ENCODE measurements around the gene NFATC1. TPM values are rescaled to one million over a fixed set of nuclear protein-coding genes. Genes with fewer than 3 reads are reported as not detected.

NFATC1 gene
- total RNA-seq, 4 donors from 2014 or later = 14.0 to 22.4 (median 15.0) TPM

DNA sequence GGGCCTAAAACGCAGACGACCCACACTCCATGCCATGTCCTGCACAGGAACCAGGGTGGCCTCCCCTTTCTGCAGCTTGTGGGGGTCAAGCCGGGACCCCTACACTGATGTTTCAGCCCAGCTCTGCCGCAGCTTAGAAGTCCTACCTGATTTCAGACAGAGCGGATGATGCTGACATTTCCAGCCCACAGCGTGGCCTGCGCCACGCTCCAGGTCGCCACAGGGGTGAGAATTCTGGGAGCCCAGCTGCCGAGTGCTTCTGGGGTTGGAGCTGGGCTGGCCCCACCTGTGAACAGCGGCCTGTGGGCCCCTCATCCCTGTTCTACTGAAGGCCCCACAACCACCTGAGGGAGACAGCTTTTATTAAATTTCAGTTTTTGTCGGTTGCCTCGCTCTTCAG lies 77.2 kb downstream of the NFATC1 start:
- H3K4me3 ChIP-seq (ENCODE audit: low read depth, poor library complexity, severe bottlenecking) = no peak overlapping the region
- DNase-seq (ENCODE audit: low spot score in 2 of 2) = no peak
- TF ChIP-seq POLR2A (IDR thresholded peaks at IDR 0.05) = no peak
- TF ChIP-seq CTCF (IDR thresholded peaks at IDR 0.05) = no peak
- intact Hi-C loops (cut with DNase I; ENCODE audit: low total_unique reads) = no loop called here
- WGBS, 2 donors = 95 to 100% methylated on average over 7 to 13 of the region's 13 CpGs

DNA sequence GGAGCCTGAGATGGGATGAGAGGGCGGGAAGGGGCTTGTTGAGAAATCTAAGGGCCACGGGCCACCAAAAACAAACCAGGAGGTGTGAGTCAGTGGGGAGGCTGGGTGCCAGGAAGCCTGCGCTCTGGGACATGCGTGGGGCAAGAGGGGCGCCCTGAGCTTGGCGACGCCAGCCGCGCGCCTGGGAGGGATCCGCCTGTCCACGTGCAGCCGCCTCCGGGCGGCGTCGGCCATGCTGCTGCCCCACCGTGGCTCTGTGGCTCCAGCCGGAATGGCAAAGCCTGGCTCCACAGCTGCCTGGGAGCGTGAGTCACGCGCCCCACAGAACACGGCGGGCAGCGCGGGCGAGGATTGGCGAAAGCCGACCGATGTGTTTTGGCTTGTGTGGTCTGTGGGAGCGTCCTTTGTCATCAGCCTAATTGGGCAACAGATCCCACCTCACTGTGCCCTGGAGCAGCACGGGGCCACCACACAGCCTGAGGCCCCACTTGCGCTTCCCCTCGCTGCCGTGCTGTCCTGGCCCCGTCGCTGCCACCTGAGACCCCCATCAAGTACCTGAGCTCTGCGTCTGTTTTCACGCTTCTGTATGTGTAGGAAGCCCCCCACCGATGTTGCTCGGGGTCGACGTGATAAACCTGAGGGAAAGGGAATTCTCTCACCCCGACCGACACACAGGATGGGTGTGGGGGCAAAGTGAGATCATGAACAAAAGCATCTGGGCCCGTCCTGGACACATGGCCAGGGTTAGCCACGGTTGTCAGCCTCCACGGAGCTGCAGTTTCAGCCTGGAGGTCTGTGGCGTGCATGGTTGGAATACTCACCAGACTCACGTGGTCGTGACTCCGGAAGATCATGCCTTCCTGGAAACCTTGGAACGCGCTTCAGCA lies 80.5 kb downstream of the NFATC1 start:
- DNase-seq (ENCODE audit: low spot score in 2 of 2) = no peak
- no peak overlapping the region for H3K4me3 ChIP-seq (ENCODE audit: low read depth, poor library complexity, severe bottlenecking)
- intact Hi-C loops (cut with DNase I; ENCODE audit: low total_unique reads) = no loop called here
- no peak for TF ChIP-seq CTCF (IDR thresholded peaks at IDR 0.05)
- no peak for TF ChIP-seq POLR2A (IDR thresholded peaks at IDR 0.05)
- WGBS, 2 donors = 81 to 82% methylated on average over 50 to 53 of the region's 54 CpGs

DNA sequence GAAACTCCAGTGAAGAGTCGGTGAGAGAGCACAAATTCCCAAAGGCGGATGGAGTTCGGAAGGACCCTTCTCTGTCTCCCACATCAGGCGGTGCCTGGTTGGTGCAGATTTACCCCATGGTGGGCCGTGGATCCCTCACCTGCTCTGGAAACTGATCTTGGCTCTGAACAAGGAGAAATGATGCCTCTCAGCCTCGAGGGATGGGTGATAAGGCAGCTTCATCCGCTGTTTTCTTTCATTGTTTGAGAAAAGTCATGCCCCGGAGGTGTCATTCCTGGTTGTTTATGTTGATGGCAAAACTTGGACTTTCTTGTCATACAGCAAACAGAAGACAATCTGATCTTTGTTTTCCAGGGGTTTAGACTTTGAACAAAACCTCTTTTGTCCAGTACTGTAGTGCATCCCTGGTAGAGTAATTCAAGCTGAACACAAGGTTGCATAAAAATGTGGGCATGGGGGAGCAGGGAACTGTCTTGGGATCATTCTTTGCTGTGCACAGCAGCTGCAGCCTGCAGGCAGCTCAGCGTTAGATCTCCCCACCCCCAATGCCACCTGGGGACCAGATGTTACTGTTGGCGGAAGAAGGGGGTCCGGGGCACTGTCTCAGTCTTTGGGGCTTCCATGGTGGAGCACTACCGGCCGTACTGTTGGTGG lies 81.3 kb downstream of the NFATC1 start:
- no peak for TF ChIP-seq POLR2A (IDR thresholded peaks at IDR 0.05)
- TF ChIP-seq CTCF (IDR thresholded peaks at IDR 0.05) = no peak
- DNase-seq (ENCODE audit: low spot score in 2 of 2) = peak in 1 of 2 donors; percentile 76
- 77 to 87% methylated on average over 13 of the region's 13 CpGs for WGBS, 2 donors
- no peak overlapping the region for H3K4me3 ChIP-seq (ENCODE audit: low read depth, poor library complexity, severe bottlenecking)
- intact Hi-C loops (cut with DNase I; ENCODE audit: low total_unique reads) = no loop called here

GRCh38 chr18:79477711-79478483 lies 82.2 kb downstream of the NFATC1 start:
- no peak overlapping the region for H3K4me3 ChIP-seq (ENCODE audit: low read depth, poor library complexity, severe bottlenecking)
- TF ChIP-seq POLR2A (IDR thresholded peaks at IDR 0.05) (no peak), CTCF (IDR thresholded peaks at IDR 0.05) (no peak)
- intact Hi-C loops (cut with DNase I; ENCODE audit: low total_unique reads) = no loop called here
- DNase-seq (ENCODE audit: low spot score in 2 of 2) = peak in 1 of 2 donors; percentile 75
- 82 to 89% methylated on average over 14 to 18 of the region's 22 CpGs for WGBS, 2 donors

DNA sequence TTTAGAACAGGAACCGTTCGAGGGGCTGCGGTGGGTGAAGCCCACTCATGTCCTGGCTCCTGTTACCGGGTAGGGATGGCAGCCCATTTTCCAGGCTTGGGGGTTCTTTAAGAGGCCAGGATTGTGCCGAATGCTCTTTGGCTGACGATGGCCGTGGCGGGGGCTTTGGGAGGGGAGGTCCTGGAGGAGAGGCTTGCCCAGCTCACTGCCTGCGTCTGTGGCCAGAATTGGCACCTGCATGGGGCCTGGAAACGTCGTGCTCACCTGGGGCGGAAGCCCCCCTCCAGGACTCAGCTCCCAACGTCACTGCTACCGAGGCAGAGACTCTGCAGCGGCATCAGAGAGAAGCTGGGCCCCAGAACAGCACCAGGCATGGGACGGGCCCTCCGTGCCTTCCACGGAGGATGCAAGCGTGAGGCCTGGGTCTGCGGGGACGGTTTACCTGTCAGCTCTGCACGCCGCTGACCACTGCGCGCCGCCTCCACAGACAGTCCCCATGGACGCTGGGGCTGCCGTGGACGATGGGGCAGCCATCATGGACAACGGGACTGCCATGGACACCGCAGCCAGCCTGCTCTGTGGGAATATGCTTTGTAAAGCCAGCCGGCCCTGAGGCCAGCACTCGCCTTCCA lies 82.9 kb downstream of the NFATC1 start:
- 94 to 97% methylated on average over 31 to 33 of the region's 33 CpGs for WGBS, 2 donors
- DNase-seq (ENCODE audit: low spot score in 2 of 2) = peak in 1 of 2 donors; percentile 76
- H3K4me3 ChIP-seq (ENCODE audit: low read depth, poor library complexity, severe bottlenecking) = no peak overlapping the region
- intact Hi-C loops (cut with DNase I; ENCODE audit: low total_unique reads) = no loop called here
- no peak for TF ChIP-seq POLR2A (IDR thresholded peaks at IDR 0.05)
- no peak for TF ChIP-seq CTCF (IDR thresholded peaks at IDR 0.05)
